ENCODE measurements around the gene FYB1. TPM values are rescaled to one million over a fixed set of nuclear protein-coding genes. Genes with fewer than 3 reads are reported as not detected.

The FYB1 gene
- total and polyA plus RNA-seq, 2 of the 8 experiments (the other 6 are each of a cell fraction or from before 2014, with no cell fraction given): not detected

- H4K91ac ChIP-seq (replicated peaks; ENCODE audit: insufficient read length, low read length): no peak overlapping the region
- H2BK5ac ChIP-seq (ENCODE audit: low read depth, low read length): no peak overlapping the region
- H3K4me2 ChIP-seq (ENCODE audit: insufficient read depth in 1 of 2, low read depth in 2 of 2, low read length in 2 of 2): no peak overlapping the region
- TF ChIP-seq POLR2A (IDR thresholded peaks at IDR 0.05; ENCODE audit: control extremely low read depth in 1 of 2, low read depth in 2 of 2, low read length in 2 of 2) (no peak), HDAC2 (IDR thresholded peaks at IDR 0.05; ENCODE audit: borderline replicate concordance in 1 of 2, low read depth in 2 of 2, low read length in 2 of 2) (no peak), YY1 (IDR thresholded peaks at IDR 0.05; ENCODE audit: low read depth, low read length) (peak; percentile 72; the same call in 1 of the 2 replicates)
- no peak overlapping the region for H4K8ac ChIP-seq (ENCODE audit: extremely low read depth, insufficient read depth, low read length)
- no peaks in the 10 kb centered on the region for H3K9me3 ChIP-seq (ENCODE audit: insufficient read depth in 2 of 2, low read depth in 1 of 2, low read length in 1 of 2)
- H3K27me3 ChIP-seq (replicated peaks in 1 of 4; ENCODE audit: control insufficient read depth in 3 of 4, extremely low read depth in 1 of 4, insufficient read depth in 3 of 4, low read length in 3 of 4): no peaks in the 10 kb centered on the region
- H3K23ac ChIP-seq (ENCODE audit: insufficient read length): no peak overlapping the region
- no peak overlapping the region for H3K27ac ChIP-seq (ENCODE audit: low read depth, low read length)
- H2BK15ac ChIP-seq (ENCODE audit: low read length): no peak overlapping the region
- no peak overlapping the region for H4K5ac ChIP-seq (ENCODE audit: insufficient read length, low read depth, low read length)
- H3K79me2 ChIP-seq (ENCODE audit: control insufficient read depth in 1 of 2, insufficient read depth in 2 of 2, low read length in 2 of 2): no peaks in the 10 kb centered on the region
- H2BK20ac ChIP-seq (ENCODE audit: low read length): no peak overlapping the region
- no peak overlapping the region for H3K4ac ChIP-seq (replicated peaks; ENCODE audit: insufficient read length, low read depth, low read length)
- no peaks in the 10 kb centered on the region for H3K23me2 ChIP-seq (ENCODE audit: low read depth, low read length)
- DNase-seq (ENCODE audit: low read depth in 1 of 2, low spot score in 2 of 2) (no peak), FAIRE-seq (no peak)
- H3K9ac ChIP-seq (replicated peaks in 1 of 4; ENCODE audit: extremely low read depth in 1 of 4, low read depth in 3 of 4, low read length in 3 of 4): no peak overlapping the region
- H3K14ac ChIP-seq (ENCODE audit: insufficient read length): no peak overlapping the region
- no peak overlapping the region for H3K18ac ChIP-seq (ENCODE audit: extremely low read depth, low read length)
- no peak overlapping the region for H2AK5ac ChIP-seq (ENCODE audit: low read depth, low read length)
- H4K20me1 ChIP-seq (replicated peaks in 1 of 2; ENCODE audit: control insufficient read depth in 1 of 2, insufficient read depth in 2 of 2, low read length in 2 of 2): no peaks in the 10 kb centered on the region
- H2AFZ ChIP-seq (ENCODE audit: low read length): peak overlapping the region; percentile 43; the same call in 1 of the 2 replicates
- H3K79me1 ChIP-seq (ENCODE audit: low read depth, low read length): no peaks in the 10 kb centered on the region
- WGBS, 2 experiments (ENCODE audit: extremely low coverage in 1 of 2, insufficient coverage in 1 of 2, insufficient read length in 1 of 2, insufficient replicate concordance in 2 of 2, low coverage in 1 of 2, low lambda C conversion rate in 2 of 2, missing lambda C conversion rate in 1 of 2): 84% methylated on average over 4 of the region's 4 CpGs; no CpG with 5 or more reads in 1 of the 2 experiments
- no peak overlapping the region for H3K4me3 ChIP-seq (ENCODE audit: extremely low read depth in 1 of 4, insufficient read depth in 2 of 4, low read depth in 3 of 4, low read length in 4 of 4)
- no peak overlapping the region for H3K56ac ChIP-seq (replicated peaks; ENCODE audit: insufficient read length, low read depth, low read length)
- ChIA-PET POLR2A (ENCODE audit: partially characterized antibody) (no interaction called here), CTCF (ENCODE audit: partially characterized antibody) (interaction anchor here (1.1 kb wide), 2 partner anchors 16 to 130 kb away, joined by 3 read pairs; no protein-coding TSS in a partner anchor)
- no peaks in the 10 kb centered on the region for H3K36me3 ChIP-seq (ENCODE audit: control insufficient read depth in 2 of 4, insufficient read depth in 4 of 4, low read length in 3 of 4)
- H2BK12ac ChIP-seq (ENCODE audit: low read depth, low read length): no peak overlapping the region
- H3K4me1 ChIP-seq (replicated peaks in 1 of 4; ENCODE audit: control insufficient read depth in 3 of 4, insufficient read depth in 4 of 4, low read length in 3 of 4): 0 out of 7 replicates have a peak, but pooled peaks cover 0 to 2% (median 0%) of the 10 kb centered on the region in 4 experiments
- H2BK120ac ChIP-seq (replicated peaks; ENCODE audit: low read depth, low read length): no peak overlapping the region
Observed at GRCh38 chr5:39149966-39150365, 69.4 kb downstream of the FYB1 start.

All from H1 (cell line).